Kidney epithelial cell (primary cell): ENCODE data around the gene SLC8A2. TPM values are rescaled to one million over a fixed set of nuclear protein-coding genes. Genes with fewer than 3 reads are reported as not detected.

Experiments
- DNase-seq: peaks from one replicate; pipeline ENCODE4 v3.0.0-alpha.2; 2010; ENCODE audit warnings: low read depth
- H3K27me3 ChIP-seq: 2 replicates; pipeline ENCODE4 v1.6.0; 2011; ENCODE audit warnings: low read length; ENCODE audit not compliant: control insufficient read depth, insufficient read depth
- H3K36me3 ChIP-seq: 2 replicates; pipeline ENCODE4 v1.5.1; 2011; ENCODE audit warnings: low read length; ENCODE audit not compliant: control insufficient read depth, insufficient read depth
- H3K4me3 ChIP-seq: 2 replicates; pipeline ENCODE4 v1.5.1; 2011; ENCODE audit warnings: low read depth, mild to moderate bottlenecking, control low read depth, low read length
- CTCF ChIP-seq: IDR thresholded peaks from 2 replicates; pipeline ENCODE4 v1.5.1; 2011; ENCODE audit warnings: mild to moderate bottlenecking, moderate library complexity, low read length, control low read depth, inconsistent platforms; ENCODE audit not compliant: insufficient read depth, poor library complexity, severe bottlenecking
- total RNA-seq: library from RNA; depleted of rRNA; stranded (reverse); fragments of >200 nt; gene quantifications from 2 replicates; pipeline ENCODE4 v1.2.3, GENCODE V29; 2015

The SLC8A2 gene
- total RNA-seq, 1 donor from 2014 or later: not detected

- no peak for TF ChIP-seq CTCF
- peaks cover 67% of the 10 kb centered on the region for H3K27me3 ChIP-seq
- no peak for DNase-seq
- no peaks in the 10 kb centered on the region for H3K36me3 ChIP-seq
- no peak overlapping the region for H3K4me3 ChIP-seq
These were observed 21.2 kb downstream of the SLC8A2 start for GRCh38 chr19:47450478-47450877.

- DNase-seq: no peak
- peaks cover 73% of the 10 kb centered on the region for H3K27me3 ChIP-seq
- H3K4me3 ChIP-seq: no peak overlapping the region
- TF ChIP-seq CTCF: no peak
- H3K36me3 ChIP-seq: no peaks in the 10 kb centered on the region
These were observed 23.3 kb downstream of the SLC8A2 start for GRCh38 chr19:47448360-47448727.

- no peak for DNase-seq
- Histone ChIP-seq H3K36me3 (no peaks in the 10 kb centered on the region), H3K27me3 (peaks cover 76% of the 10 kb centered on the region), H3K4me3 (no peak overlapping the region)
- TF ChIP-seq CTCF: no peak
These were observed 24.0 kb downstream of the SLC8A2 start for GRCh38 chr19:47447470-47448359.

- no peak for DNase-seq
- TF ChIP-seq CTCF: no peak
- H3K27me3 ChIP-seq: peaks cover 80% of the 10 kb centered on the region
- no peaks in the 10 kb centered on the region for H3K36me3 ChIP-seq
- no peak overlapping the region for H3K4me3 ChIP-seq
These were observed 24.9 kb downstream of the SLC8A2 start for GRCh38 chr19:47446534-47447469.

- no peak overlapping the region for H3K4me3 ChIP-seq
- TF ChIP-seq CTCF: no peak
- no peak for DNase-seq
- peaks cover 77% of the 10 kb centered on the region for H3K27me3 ChIP-seq
- H3K36me3 ChIP-seq: no peaks in the 10 kb centered on the region
These were observed 25.7 kb downstream of the SLC8A2 start for GRCh38 chr19:47445937-47446402.
